GM19043 (cell line): ENCODE data around the gene ALDOA.
"Not testable (repeated sequence)": the region's sequence is repeated elsewhere in the genome, so short reads cannot be mapped to it uniquely, and the experiment has no call there.

Experiments used
- ATAC-seq: cut with Tn5 transposase; IDR thresholded peaks from one replicate; pipeline ENCODE4 v1.9.1; 2021; ENCODE audit warnings: low read depth; ENCODE audit not compliant: unreplicated experiment

The ALDOA gene

GRCh38 chr16:30040690-30041089 is 24.9 kb upstream of the ALDOA start:
- not testable (repeated sequence) for ATAC-seq

GRCh38 chr16:30041841-30042240 is 23.7 kb upstream of the ALDOA start:
- ATAC-seq, result no peak

- no peak for ATAC-seq
These were observed 19.4 kb upstream of the ALDOA start for GRCh38 chr16:30046178-30046577.

GRCh38 chr16:30046588-30046987 is 19.0 kb upstream of the ALDOA start:
- no peak for ATAC-seq

GRCh38 chr16:30049871-30050270 is 15.7 kb upstream of the ALDOA start:
- no peak for ATAC-seq

GRCh38 chr16:30051518-30051917 is 14.0 kb upstream of the ALDOA start:
- ATAC-seq, result no peak

GRCh38 chr16:30052671-30053372 is 12.7 kb upstream of the ALDOA start:
- ATAC-seq, result no peak

GRCh38 chr16:30053376-30054015 is 12.1 kb upstream of the ALDOA start:
- no peak for ATAC-seq

GRCh38 chr16:30054451-30054850 is 11.1 kb upstream of the ALDOA start:
- ATAC-seq, result no peak

GRCh38 chr16:30054959-30055553 is 10.5 kb upstream of the ALDOA start:
- no peak for ATAC-seq

- ATAC-seq, result no peak
These were observed 5.2 kb upstream of the ALDOA start for GRCh38 chr16:30060346-30060745.

- ATAC-seq, result no peak
These were observed 4.6 kb upstream of the ALDOA start for GRCh38 chr16:30060836-30061554.

GRCh38 chr16:30063278-30063892 is 2.2 kb upstream of the ALDOA start:
- ATAC-seq, result no peak

GRCh38 chr16:30063893-30064728 is 1.4 kb upstream of the ALDOA start:
- no peak for ATAC-seq

GRCh38 chr16:30064729-30065101 is 845 bp upstream of the ALDOA start:
- ATAC-seq, result no peak

- ATAC-seq, result no peak
These were observed 592 bp downstream of the ALDOA start for GRCh38 chr16:30065943-30066760.

- no peak for ATAC-seq
These were observed 1.4 kb downstream of the ALDOA start for GRCh38 chr16:30066761-30067583.

GRCh38 chr16:30067584-30067916 is 2.0 kb downstream of the ALDOA start:
- ATAC-seq, result no peak

GRCh38 chr16:30068333-30068732 is 2.8 kb downstream of the ALDOA start:
- no peak for ATAC-seq
